Activated CD8-positive, alpha-beta memory T cell treated with anti-CD3 and anti-CD28 coated beads for 36 hours (primary cell): ENCODE data around the gene HNRNPUL2. TPM values are rescaled to one million over a fixed set of nuclear protein-coding genes. Genes with fewer than 3 reads are reported as not detected.
"Not testable (repeated sequence)": the region's sequence is repeated elsewhere in the genome, so short reads cannot be mapped to it uniquely, and the experiment has no call there.

Experiments used
- CTCF ChIA-PET: fragments of 350-600 bp; sonication (Branson Sonifier 250); formaldehyde crosslinking; loops from one replicate; lab custom pipeline; 2021; ENCODE audit warnings: antibody characterized with exemption; lab: Charles Lee
- POLR2A ChIA-PET: fragments of 350-600 bp; sonication (Branson Sonifier 250); formaldehyde crosslinking; loops from one replicate; lab custom pipeline; 2021; ENCODE audit warnings: antibody characterized with exemption; lab: Charles Lee
- total RNA-seq, 2 experiments: library from RNA; stranded (reverse); gene quantifications; one replicate each; pipeline ENCODE4 v1.2.3, GENCODE V29; 2021

HNRNPUL2 gene
- total RNA-seq, 2 experiments from 2014 or later = 56.2 to 61.9 TPM

GRCh38 chr11:62712276-62712812 is 14.9 kb downstream of the HNRNPUL2 start:
- POLR2A ChIA-PET = interaction anchor here (0.6 to 1.2 kb wide), 2 partner anchors 37 to 41 kb away, joined by 4 read pairs; partner anchors contain the start of genes LBHD1 and UQCC3
- CTCF ChIA-PET = interaction anchor here (0.6 to 0.7 kb wide), 2 partner anchors 264 to 1322 kb away, joined by 3 read pairs; no protein-coding TSS in a partner anchor

- ChIA-PET CTCF (interaction anchor here (1.5 kb wide), 1 partner anchor 17 kb away, joined by 4 read pairs; the partner anchor contains the start of gene HNRNPUL2), POLR2A (interaction anchor here (0.6 to 2.2 kb wide), 6 partner anchors 16 to 146 kb away, joined by 3 to 6 read pairs (median 3); partner anchors contain the start of genes C11orf98, CSKMT, MTA2 and NXF1)
Measured at GRCh38 chr11:62710001-62710345, 17.3 kb downstream of the HNRNPUL2 start.

GRCh38 chr11:62709247-62710000 is 17.8 kb downstream of the HNRNPUL2 start:
- CTCF ChIA-PET = interaction anchor here (0.6 to 1.5 kb wide), 2 partner anchors 18 to 367 kb away, joined by 3 to 4 read pairs; partner anchors contain the start of gene HNRNPUL2
- POLR2A ChIA-PET = interaction anchor here (0.6 to 2.2 kb wide), 8 partner anchors 16 to 146 kb away, joined by 3 to 6 read pairs (median 3); partner anchors contain the start of genes C11orf98, CSKMT, GANAB and HNRNPUL2

GRCh38 chr11:62708793-62709192 is 18.5 kb downstream of the HNRNPUL2 start:
- ChIA-PET CTCF (interaction anchor here (0.6 to 1.5 kb wide), 2 partner anchors 19 to 367 kb away, joined by 3 to 4 read pairs; partner anchors contain the start of gene HNRNPUL2), POLR2A (interaction anchor here (0.6 to 2.2 kb wide), 7 partner anchors 19 to 147 kb away, joined by 3 to 6 read pairs (median 3); partner anchors contain the start of genes GANAB, HNRNPUL2, MTA2 and NXF1)

- ChIA-PET POLR2A (interaction anchor here (0.6 to 2.2 kb wide), 4 partner anchors 19 to 133 kb away, joined by 3 to 6 read pairs (median 4); partner anchors contain the start of genes GANAB, HNRNPUL2 and MTA2), CTCF (interaction anchor here (3.4 kb wide), 1 partner anchor 14 kb away, joined by 20 read pairs; no protein-coding TSS in a partner anchor)
Measured at GRCh38 chr11:62708392-62708791, 18.9 kb downstream of the HNRNPUL2 start.

- ChIA-PET CTCF (interaction anchor here (1.0 to 3.4 kb wide), 3 partner anchors 13 to 317 kb away, joined by 3 to 20 read pairs (median 3); no protein-coding TSS in a partner anchor), POLR2A (interaction anchor here (1.2 kb wide), 1 partner anchor 116 kb away, joined by 4 read pairs; the partner anchor contains the start of gene TUT1)
Measured at GRCh38 chr11:62707277-62707861, 19.9 kb downstream of the HNRNPUL2 start, which contains the start of the genes BSCL2 and GNG3. TSS of gene BSCL2 (minus strand) at chr11:62707424. CDS start at chr11:62707195, 229 bp downstream. TSS of gene GNG3 (plus strand) at chr11:62707676. CDS start at chr11:62708296, 620 bp downstream.

GRCh38 chr11:62706850-62707247 is 20.4 kb downstream of the HNRNPUL2 start:
- POLR2A ChIA-PET = interaction anchor here (0.7 to 1.7 kb wide), 3 partner anchors 42 to 116 kb away, joined by 3 to 7 read pairs (median 4); partner anchors contain the start of genes C11orf98, CSKMT and TUT1
- CTCF ChIA-PET = interaction anchor here (1.0 to 3.4 kb wide), 3 partner anchors 12 to 316 kb away, joined by 3 to 20 read pairs (median 3); no protein-coding TSS in a partner anchor

GRCh38 chr11:62705880-62706849 is 21.1 kb downstream of the HNRNPUL2 start:
- ChIA-PET POLR2A (interaction anchor here (0.5 to 1.7 kb wide), 8 partner anchors 21 to 115 kb away, joined by 3 to 7 read pairs (median 4); partner anchors contain the start of genes C11orf98, CSKMT, HNRNPUL2 and TUT1), CTCF (interaction anchor here (0.6 to 3.4 kb wide), 5 partner anchors 12 to 315 kb away, joined by 3 to 20 read pairs (median 4); no protein-coding TSS in a partner anchor)

- POLR2A ChIA-PET = interaction anchor here (0.6 to 1.7 kb wide), 4 partner anchors 22 to 48 kb away, joined by 3 to 7 read pairs (median 4); partner anchors contain the start of genes C11orf98, CSKMT and HNRNPUL2
Measured at GRCh38 chr11:62705413-62705812, 21.8 kb downstream of the HNRNPUL2 start.

GRCh38 chr11:62703921-62704320 is 23.3 kb downstream of the HNRNPUL2 start:
- POLR2A ChIA-PET = interaction anchor here (0.6 to 1.1 kb wide), 2 partner anchors 34 to 177 kb away, joined by 3 to 5 read pairs; partner anchors contain the start of gene SLC3A2
- CTCF ChIA-PET = interaction anchor here (0.6 to 1.8 kb wide), 3 partner anchors 14 to 64 kb away, joined by 3 to 7 read pairs (median 3); no protein-coding TSS in a partner anchor

More at GRCh38 chr11:62705413-62705812, 21.8 kb downstream of the HNRNPUL2 start:
- CTCF ChIA-PET = interaction anchor here (0.9 to 3.4 kb wide), 3 partner anchors 11 to 81 kb away, joined by 4 to 20 read pairs (median 7); no protein-coding TSS in a partner anchor

- ChIA-PET POLR2A (interaction anchor here (0.7 kb wide), 1 partner anchor 53 kb away, joined by 3 read pairs; no protein-coding TSS in a partner anchor), CTCF (interaction anchor here (0.6 to 1.0 kb wide), 2 partner anchors 30 to 109 kb away, joined by 3 read pairs; partner anchors contain the start of genes LBHD1 and UQCC3)
Measured at GRCh38 chr11:62702246-62702645, 25.0 kb downstream of the HNRNPUL2 start.

- POLR2A ChIA-PET = interaction anchor here (0.7 kb wide), 1 partner anchor 103 kb away, joined by 3 read pairs; no protein-coding TSS in a partner anchor
- CTCF ChIA-PET = interaction anchor here (0.5 to 2.6 kb wide), 18 partner anchors 9 to 302 kb away, joined by 3 to 20 read pairs (median 4); partner anchors contain the start of genes B3GAT3, BSCL2, EEF1G and GNG3
Measured at GRCh38 chr11:62694455-62695167, 32.6 kb downstream of the HNRNPUL2 start.

GRCh38 chr11:62693624-62694023 is 33.6 kb downstream of the HNRNPUL2 start:
- POLR2A ChIA-PET = not testable (repeated sequence)
- CTCF ChIA-PET = interaction anchor here (0.6 to 2.6 kb wide), 8 partner anchors 8 to 133 kb away, joined by 3 to 20 read pairs (median 4); partner anchors contain the start of genes B3GAT3, BSCL2, GNG3 and UQCC3

- POLR2A ChIA-PET = interaction anchor here (1.2 kb wide), 1 partner anchor 25 kb away, joined by 4 read pairs; the partner anchor contains the start of genes C11orf98 and CSKMT
- CTCF ChIA-PET = interaction anchor here (1.5 kb wide), 1 partner anchor 265 kb away, joined by 4 read pairs; no protein-coding TSS in a partner anchor
Measured at GRCh38 chr11:62689421-62690183, 37.7 kb downstream of the HNRNPUL2 start, which contains the start of gene LRRN4CL. TSS of gene LRRN4CL (minus strand) at chr11:62689530. CDS start at chr11:62688508, 1,022 bp downstream.
